GM12878 (cell line): ENCODE data around the gene EVI5L. TPM values are rescaled to one million over a fixed set of nuclear protein-coding genes. Genes with fewer than 3 reads are reported as not detected.
A peak's percentile ranks its signal among the peaks of the same experiment; 100 is the strongest.

Experiments used
- ATF2 ChIP-seq: IDR thresholded peaks from 2 replicates; pipeline ENCODE4 v1.6.1; 2012; ENCODE audit warnings: low read length, inconsistent platforms
- CBX3 ChIP-seq: fragments of 200-600 bp; sonication (generic); IDR thresholded peaks from 2 replicates; pipeline ENCODE4 v1.6.1; 2016; ENCODE audit warnings: low read depth, borderline replicate concordance
- CREM ChIP-seq: IDR thresholded peaks from 2 replicates; pipeline ENCODE4 v1.6.1; 2014; ENCODE audit warnings: antibody characterized with exemption, low read depth
- CUX1 ChIP-seq: IDR thresholded peaks from 2 replicates; pipeline ENCODE4 v1.6.1; 2012; ENCODE audit warnings: improper control_type of control experiment, low read depth, low read length; ENCODE audit not compliant: insufficient replicate concordance
- IRF4 ChIP-seq: IDR thresholded peaks from 2 replicates; pipeline ENCODE4 v1.6.1; 2011; ENCODE audit warnings: low read depth, low read length
- MTA3 ChIP-seq: IDR thresholded peaks from 2 replicates; pipeline ENCODE4 v1.6.1; 2012; ENCODE audit warnings: low read length, inconsistent platforms, borderline replicate concordance
- SIN3A ChIP-seq: IDR thresholded peaks from 2 replicates; pipeline ENCODE4 v1.6.1; 2012; ENCODE audit warnings: low read depth, low read length, improper control_type of control experiment
- SKIL ChIP-seq: fragments of 450-650 bp; IDR thresholded peaks from 2 replicates; pipeline ENCODE4 v1.6.1; 2017; ENCODE audit warnings: mild to moderate bottlenecking, low read depth, inconsistent platforms; ENCODE audit not compliant: poor library complexity, severe bottlenecking
- SMARCA5 ChIP-seq: fragments of 450-650 bp; IDR thresholded peaks from 2 replicates; pipeline ENCODE4 v1.6.1; 2017; ENCODE audit warnings: mild to moderate bottlenecking
- SRF ChIP-seq, 2 experiments: IDR thresholded peaks; 2 replicates each; pipeline ENCODE4 v1.6.1; 2011; ENCODE audit warnings: low read depth in 2 of 2, low read length in 2 of 2, mild to moderate bottlenecking in 1 of 2, moderate library complexity in 1 of 2
- WRNIP1 ChIP-seq: IDR thresholded peaks from 2 replicates; pipeline ENCODE4 v1.6.1; 2011; ENCODE audit warnings: low read depth, low read length, improper control_type of control experiment, borderline replicate concordance
- YY1 ChIP-seq: IDR thresholded peaks from 2 replicates; pipeline ENCODE4 v1.6.1; 2011; ENCODE audit warnings: low read depth, mild to moderate bottlenecking, low read length
- polyA plus RNA-seq, 11 experiments: library from polyadenylated mRNA; depleted of rRNA in 4 of 11; unstranded in 6 of 11; stranded (reverse) in 5 of 11; fragments of >200 nt; fragmentation: Nextera tagmentation in 4 of 11; fragmentation: Illumina TruSeq in 1 of 11; extraction: Ambion mirVana in 4 of 11; extraction: Trizol in 1 of 11; gene quantifications; 1 replicate in 1 of 11; 2 replicates in 10 of 11; pipeline versions ENCODE4 v1.2.1 to v1.2.3, GENCODE V29; 2011 to 2016; ENCODE audit warnings: inconsistent platforms in 2 of 11, missing spikeins in 2 of 11, low read depth in 1 of 11
- total RNA-seq, 4 experiments: library from RNA; depleted of rRNA in 3 of 4; stranded (reverse); fragments of >200 nt in 3 of 4; fragmentation: Illumina TruSeq in 1 of 4; extraction: Trizol in 1 of 4; gene quantifications; 2 replicates each; pipeline versions ENCODE4 v1.2.1 to v1.2.3, GENCODE V29; 2013 to 2021
- TF ChIP-seq, protein P1 (sequence below): fragments of 450-650 bp; formaldehyde crosslinking; IDR thresholded peaks from 2 replicates; pipeline ENCODE4 v1.5.0; 2022; ENCODE audit warnings: mild to moderate bottlenecking, missing genetic modification characterization

EVI5L gene
- total and polyA plus RNA-seq, 10 of the 15 experiments (the other 5 are each of a cell fraction or from before 2014, with no cell fraction given) = 0.23 to 13.8 (median 5.0) TPM

DNA sequence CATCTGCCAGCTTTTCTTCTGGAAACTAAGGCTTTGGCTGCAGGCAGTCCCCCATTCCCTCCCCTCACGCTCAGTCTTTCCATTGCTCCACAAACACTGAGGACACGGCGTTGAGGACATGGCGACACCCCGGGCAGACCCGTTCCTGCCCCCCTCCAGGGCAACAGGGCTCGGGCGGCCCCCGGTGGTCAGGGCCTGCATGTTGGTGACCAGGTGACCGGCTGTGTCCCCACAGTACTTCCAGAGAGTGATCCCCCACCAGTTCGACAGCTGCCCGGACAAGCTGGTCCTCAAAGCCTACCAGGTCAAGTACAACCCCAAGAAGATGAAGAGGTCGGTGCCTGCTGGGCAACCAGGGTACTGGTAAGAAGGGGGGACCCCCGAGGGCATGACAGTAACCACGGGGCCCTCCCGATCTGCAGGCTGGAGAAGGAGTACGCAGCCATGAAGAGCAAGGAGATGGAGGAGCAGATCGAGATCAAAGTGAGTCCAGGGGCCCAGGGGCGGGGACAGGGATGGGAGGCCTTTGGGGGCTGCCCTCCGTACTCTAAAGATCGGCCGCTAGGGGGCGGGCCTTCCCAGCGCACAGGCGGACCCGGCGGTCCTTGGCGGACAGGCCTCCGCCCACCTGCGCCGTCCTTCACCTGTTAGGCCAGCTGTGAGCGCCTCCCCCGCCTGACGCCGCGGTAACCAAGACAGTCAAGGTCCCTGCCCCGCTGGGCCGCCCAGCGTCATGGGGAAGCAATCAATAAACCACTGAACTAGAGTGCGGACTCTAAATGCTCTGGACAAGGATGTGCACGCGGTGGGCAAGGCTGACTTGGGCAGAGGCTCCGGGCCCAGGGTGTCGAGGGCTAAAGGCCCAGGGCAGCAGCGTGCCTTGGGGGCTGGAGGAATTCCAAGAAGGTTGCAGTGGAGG, 23.1 kb downstream of the EVI5L start (continued):
- no peak for TF ChIP-seq CBX3
- TF ChIP-seq SIN3A = no peak
- TF ChIP-seq, protein P1, sequence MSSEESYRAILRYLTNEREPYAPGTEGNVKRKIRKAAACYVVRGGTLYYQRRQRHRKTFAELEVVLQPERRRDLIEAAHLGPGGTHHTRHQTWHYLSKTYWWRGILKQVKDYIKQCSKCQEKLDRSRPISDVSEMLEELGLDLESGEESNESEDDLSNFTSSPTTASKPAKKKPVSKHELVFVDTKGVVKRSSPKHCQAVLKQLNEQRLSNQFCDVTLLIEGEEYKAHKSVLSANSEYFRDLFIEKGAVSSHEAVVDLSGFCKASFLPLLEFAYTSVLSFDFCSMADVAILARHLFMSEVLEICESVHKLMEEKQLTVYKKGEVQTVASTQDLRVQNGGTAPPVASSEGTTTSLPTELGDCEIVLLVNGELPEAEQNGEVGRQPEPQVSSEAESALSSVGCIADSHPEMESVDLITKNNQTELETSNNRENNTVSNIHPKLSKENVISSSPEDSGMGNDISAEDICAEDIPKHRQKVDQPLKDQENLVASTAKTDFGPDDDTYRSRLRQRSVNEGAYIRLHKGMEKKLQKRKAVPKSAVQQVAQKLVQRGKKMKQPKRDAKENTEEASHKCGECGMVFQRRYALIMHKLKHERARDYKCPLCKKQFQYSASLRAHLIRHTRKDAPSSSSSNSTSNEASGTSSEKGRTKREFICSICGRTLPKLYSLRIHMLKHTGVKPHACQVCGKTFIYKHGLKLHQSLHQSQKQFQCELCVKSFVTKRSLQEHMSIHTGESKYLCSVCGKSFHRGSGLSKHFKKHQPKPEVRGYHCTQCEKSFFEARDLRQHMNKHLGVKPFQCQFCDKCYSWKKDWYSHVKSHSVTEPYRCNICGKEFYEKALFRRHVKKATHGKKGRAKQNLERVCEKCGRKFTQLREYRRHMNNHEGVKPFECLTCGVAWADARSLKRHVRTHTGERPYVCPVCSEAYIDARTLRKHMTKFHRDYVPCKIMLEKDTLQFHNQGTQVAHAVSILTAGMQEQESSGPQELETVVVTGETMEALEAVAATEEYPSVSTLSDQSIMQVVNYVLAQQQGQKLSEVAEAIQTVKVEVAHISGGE (CRISPR knock-in tag) = no peak
- TF ChIP-seq CREM = no peak
- TF ChIP-seq WRNIP1 = no peak
- TF ChIP-seq YY1 = 0 out of 2 replicates have a peak, but pooled peaks have one; percentile 45
- TF ChIP-seq ATF2 = no peak
- TF ChIP-seq IRF4 = no peak
- no peak for TF ChIP-seq SRF (IDR thresholded peaks at IDR 0.05; ENCODE audit: low read depth in 2 of 2, low read length in 2 of 2)
- TF ChIP-seq SKIL = no peak
- TF ChIP-seq SMARCA5 = no peak
- TF ChIP-seq MTA3 = no peak
- TF ChIP-seq CUX1 = no peak
